OCI-LY1 (cell line): ENCODE measurements around the gene CELF2.

Experiments
- CTCF ChIP-seq: fragments of 200-600 bp; sonication (generic), shearing (Covaris generic); IDR thresholded peaks from 2 replicates; pipeline ENCODE4 v1.5.1; 2017; ENCODE audit warnings: mild to moderate bottlenecking, antibody characterized with exemption, low read length, moderate library complexity, mixed read lengths
- EZH2 ChIP-seq: fragments of 200-600 bp; sonication (generic), shearing (Covaris generic); IDR thresholded peaks from 2 replicates; pipeline ENCODE4 v1.8.0; 2017; ENCODE audit warnings: borderline replicate concordance, mixed run types, mild to moderate bottlenecking, antibody characterized with exemption, low read length, moderate library complexity, mixed read lengths

GRCh38 chr10:11035301-11035991 is 17.8 kb downstream of the CELF2 start:
- TF ChIP-seq CTCF (no peak), EZH2 (no peak)
